ENCODE data around the gene MACROH2A2. TPM values are rescaled to one million over a fixed set of nuclear protein-coding genes. Genes with fewer than 3 reads are reported as not detected.

The MACROH2A2 gene
- total and polyA plus RNA-seq, 7 donors = 4.8 to 19.4 (median 10.4) TPM

DNA sequence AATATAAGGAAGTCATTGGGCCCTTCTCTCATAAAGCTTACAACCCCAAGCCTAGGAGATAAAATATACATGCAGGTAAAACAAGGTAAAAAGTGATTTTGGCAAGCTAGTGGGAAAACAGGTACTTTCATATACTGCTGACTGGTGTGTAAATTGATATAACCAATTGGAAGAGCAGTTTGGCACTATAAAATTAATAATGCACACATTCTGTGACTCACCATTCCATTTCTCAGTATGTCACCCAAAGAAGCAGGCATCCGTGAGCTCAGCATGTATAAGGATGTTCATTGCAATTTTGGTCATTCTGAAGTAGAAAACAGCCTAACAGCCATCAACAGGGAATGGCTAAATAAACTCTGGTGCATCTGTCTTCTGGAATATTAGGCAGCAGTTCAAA lies 2.9 kb downstream of the MACROH2A2 start:
- Histone ChIP-seq H3K27me3 (no peaks in the 10 kb centered on the region), H3K9me3 (no peaks in the 10 kb centered on the region), H3K36me3 (no peaks in the 10 kb centered on the region), H3K4me3 (no peak overlapping the region), H3K27ac (no peak overlapping the region), H3K4me1 (peaks cover 0 to 19% (median 18%) of the 10 kb centered on the region in 4 donors)
- 87 to 92% methylated on average over 1 of the region's 1 CpG for WGBS, 2 donors
- TF ChIP-seq EP300 (IDR thresholded peaks at IDR 0.05) (no peak), POLR2A (IDR thresholded peaks at IDR 0.05) (no peak), POLR2AphosphoS5 (IDR thresholded peaks at IDR 0.05) (no peak)
- TF ChIP-seq, protein P1, sequence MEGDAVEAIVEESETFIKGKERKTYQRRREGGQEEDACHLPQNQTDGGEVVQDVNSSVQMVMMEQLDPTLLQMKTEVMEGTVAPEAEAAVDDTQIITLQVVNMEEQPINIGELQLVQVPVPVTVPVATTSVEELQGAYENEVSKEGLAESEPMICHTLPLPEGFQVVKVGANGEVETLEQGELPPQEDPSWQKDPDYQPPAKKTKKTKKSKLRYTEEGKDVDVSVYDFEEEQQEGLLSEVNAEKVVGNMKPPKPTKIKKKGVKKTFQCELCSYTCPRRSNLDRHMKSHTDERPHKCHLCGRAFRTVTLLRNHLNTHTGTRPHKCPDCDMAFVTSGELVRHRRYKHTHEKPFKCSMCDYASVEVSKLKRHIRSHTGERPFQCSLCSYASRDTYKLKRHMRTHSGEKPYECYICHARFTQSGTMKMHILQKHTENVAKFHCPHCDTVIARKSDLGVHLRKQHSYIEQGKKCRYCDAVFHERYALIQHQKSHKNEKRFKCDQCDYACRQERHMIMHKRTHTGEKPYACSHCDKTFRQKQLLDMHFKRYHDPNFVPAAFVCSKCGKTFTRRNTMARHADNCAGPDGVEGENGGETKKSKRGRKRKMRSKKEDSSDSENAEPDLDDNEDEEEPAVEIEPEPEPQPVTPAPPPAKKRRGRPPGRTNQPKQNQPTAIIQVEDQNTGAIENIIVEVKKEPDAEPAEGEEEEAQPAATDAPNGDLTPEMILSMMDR (IDR thresholded peaks at IDR 0.05) = no peak
- no peak for DNase-seq
- intact Hi-C loops (cut with DNase I) = no loop called here

DNA sequence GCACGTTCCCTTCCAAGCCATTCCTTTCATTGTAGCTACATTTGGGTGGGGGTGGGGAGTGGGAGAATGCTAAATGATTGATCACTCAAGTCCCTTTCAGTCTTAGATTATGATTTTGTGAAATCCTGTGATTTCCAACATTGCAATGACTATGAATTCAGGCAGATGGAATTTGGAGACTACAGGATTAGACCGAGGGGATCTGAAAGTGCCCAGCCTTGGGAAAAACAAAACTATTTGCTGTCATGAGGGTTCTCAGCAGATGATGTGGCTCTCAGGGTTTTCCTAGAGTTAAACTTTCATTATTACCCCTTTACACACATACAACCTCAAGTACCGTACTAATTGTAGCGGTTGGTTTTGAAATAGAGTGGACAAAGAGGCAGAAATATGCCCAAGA lies 4.7 kb downstream of the MACROH2A2 start:
- intact Hi-C loops (cut with DNase I) = no loop called here

DNA sequence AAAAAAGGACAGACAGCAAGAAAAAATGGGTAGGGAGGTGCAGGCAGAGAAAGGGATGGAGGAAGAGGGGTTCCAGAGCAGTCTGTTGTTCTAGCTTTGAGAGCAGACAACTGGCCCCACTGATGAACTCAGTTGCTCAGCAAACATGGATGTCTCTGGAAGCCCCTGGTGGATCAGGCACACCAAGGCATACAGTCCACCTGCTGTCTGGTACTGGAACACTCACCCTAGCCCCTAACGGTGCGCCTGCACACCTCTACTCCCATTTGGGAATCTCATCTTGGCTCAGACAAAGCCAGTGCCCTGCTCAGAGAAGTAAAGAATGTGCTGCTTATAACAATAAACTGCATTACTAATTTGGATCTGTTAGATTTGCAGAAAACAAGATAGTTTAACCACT lies 7.7 kb downstream of the MACROH2A2 start:
- Histone ChIP-seq H3K27me3 (no peaks in the 10 kb centered on the region), H3K36me3 (no peaks in the 10 kb centered on the region), H3K27ac (no peak overlapping the region), H3K4me1 (no peaks in the 10 kb centered on the region), H3K4me3 (no peak overlapping the region), H3K9me3 (no peaks in the 10 kb centered on the region)
- TF ChIP-seq POLR2A (IDR thresholded peaks at IDR 0.05) (no peak), POLR2AphosphoS5 (IDR thresholded peaks at IDR 0.05) (no peak), EP300 (IDR thresholded peaks at IDR 0.05) (no peak)
- TF ChIP-seq, protein P1 (IDR thresholded peaks at IDR 0.05) = no peak
- DNase-seq = no peak
- intact Hi-C loops (cut with DNase I) = no loop called here
- 93 to 95% methylated on average over 2 of the region's 2 CpGs for WGBS, 2 donors

More for the DNA sequence above, 4.7 kb downstream of the MACROH2A2 start:
- TF ChIP-seq EP300 (IDR thresholded peaks at IDR 0.05) = no peak
- TF ChIP-seq POLR2A (IDR thresholded peaks at IDR 0.05) = no peak
- TF ChIP-seq POLR2AphosphoS5 (IDR thresholded peaks at IDR 0.05) = no peak
- TF ChIP-seq, protein P1 (IDR thresholded peaks at IDR 0.05) = no peak
- Histone ChIP-seq H3K27ac (no peak overlapping the region), H3K36me3 (no peaks in the 10 kb centered on the region), H3K27me3 (no peaks in the 10 kb centered on the region), H3K9me3 (no peaks in the 10 kb centered on the region), H3K4me3 (no peak overlapping the region), H3K4me1 (peaks cover 0 to 14% (median 11%) of the 10 kb centered on the region in 4 donors)
- 91 to 93% methylated on average over 4 of the region's 4 CpGs for WGBS, 2 donors
- DNase-seq = no peak

DNA sequence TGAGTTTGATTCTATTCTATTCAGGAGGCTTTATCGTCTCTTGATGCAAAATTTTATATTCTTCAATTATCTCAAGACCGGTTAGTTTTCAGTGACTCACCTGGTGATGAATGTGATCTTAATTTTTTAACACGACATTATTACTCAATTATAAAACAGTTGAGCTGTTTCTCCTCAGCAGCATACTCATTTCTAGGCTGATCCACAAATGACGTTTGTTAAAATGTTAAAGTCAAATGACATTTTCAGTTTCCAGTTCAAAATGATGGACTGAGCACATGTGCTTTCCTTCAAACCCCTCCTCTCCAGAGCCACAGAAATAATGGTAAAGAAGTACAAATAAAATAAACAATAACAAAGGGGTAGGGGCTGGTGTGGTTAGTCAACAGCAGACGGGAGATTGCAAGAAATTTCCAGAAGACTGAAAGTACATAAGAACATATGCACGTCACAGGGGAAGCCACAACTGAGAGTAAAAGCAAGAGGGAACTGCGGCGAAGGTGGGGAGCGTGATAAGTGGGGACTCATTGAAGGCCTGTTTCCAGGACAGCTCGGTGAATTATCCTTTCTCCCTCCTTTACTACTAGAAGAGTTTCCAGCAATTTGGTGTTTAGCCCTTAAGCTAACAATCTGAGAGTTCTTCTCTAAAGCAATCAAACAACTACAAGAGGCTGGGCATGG lies 10.9 kb downstream of the MACROH2A2 start:
- no peaks in the 10 kb centered on the region for H3K36me3 ChIP-seq
- no peaks in the 10 kb centered on the region for H3K27me3 ChIP-seq
- 86 to 91% methylated on average over 10 of the region's 10 CpGs for WGBS, 2 donors
- no peak for DNase-seq
- no peak overlapping the region for H3K4me3 ChIP-seq
- H3K9me3 ChIP-seq = no peaks in the 10 kb centered on the region
- intact Hi-C loops (cut with DNase I) = no loop called here
- TF ChIP-seq EP300 (IDR thresholded peaks at IDR 0.05) (no peak), POLR2AphosphoS5 (IDR thresholded peaks at IDR 0.05) (no peak), POLR2A (IDR thresholded peaks at IDR 0.05) (no peak)
- TF ChIP-seq, protein P1 (IDR thresholded peaks at IDR 0.05) = no peak
- no peaks in the 10 kb centered on the region for H3K4me1 ChIP-seq
- H3K27ac ChIP-seq = no peak overlapping the region

DNA sequence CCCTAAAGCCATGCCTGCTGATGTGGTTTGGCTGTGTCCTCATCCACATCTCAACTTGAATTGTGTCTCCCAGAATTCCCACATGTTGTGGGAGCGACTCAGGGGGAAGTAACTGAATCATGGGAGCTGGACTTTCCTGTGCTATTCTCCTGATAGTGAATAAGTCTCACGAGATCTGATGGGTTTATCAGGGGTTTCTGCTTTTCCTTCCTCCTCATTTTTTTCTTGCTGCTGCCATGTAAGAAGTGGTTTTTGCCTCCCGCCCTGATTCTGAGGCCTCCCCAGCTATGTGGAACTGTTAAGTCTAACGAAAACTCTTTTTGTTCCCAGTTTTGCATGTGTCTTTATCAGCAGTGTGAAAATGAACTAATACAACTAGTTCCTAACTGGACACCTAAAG lies 11.8 kb downstream of the MACROH2A2 start:
- Histone ChIP-seq H3K9me3 (no peaks in the 10 kb centered on the region), H3K4me3 (no peak overlapping the region), H3K27ac (no peak overlapping the region), H3K36me3 (no peaks in the 10 kb centered on the region), H3K4me1 (no peaks in the 10 kb centered on the region), H3K27me3 (no peaks in the 10 kb centered on the region)
- 84 to 90% methylated on average over 4 of the region's 4 CpGs for WGBS, 2 donors
- intact Hi-C loops (cut with DNase I) = no loop called here
- no peak for TF ChIP-seq POLR2A (IDR thresholded peaks at IDR 0.05)
- no peak for DNase-seq
